ENCODE results near the gene TSPAN10.
"Not testable (repeated sequence)": the region's sequence is repeated elsewhere in the genome, so short reads cannot be mapped to it uniquely, and the experiment has no call there.

Gene TSPAN10

DNA sequence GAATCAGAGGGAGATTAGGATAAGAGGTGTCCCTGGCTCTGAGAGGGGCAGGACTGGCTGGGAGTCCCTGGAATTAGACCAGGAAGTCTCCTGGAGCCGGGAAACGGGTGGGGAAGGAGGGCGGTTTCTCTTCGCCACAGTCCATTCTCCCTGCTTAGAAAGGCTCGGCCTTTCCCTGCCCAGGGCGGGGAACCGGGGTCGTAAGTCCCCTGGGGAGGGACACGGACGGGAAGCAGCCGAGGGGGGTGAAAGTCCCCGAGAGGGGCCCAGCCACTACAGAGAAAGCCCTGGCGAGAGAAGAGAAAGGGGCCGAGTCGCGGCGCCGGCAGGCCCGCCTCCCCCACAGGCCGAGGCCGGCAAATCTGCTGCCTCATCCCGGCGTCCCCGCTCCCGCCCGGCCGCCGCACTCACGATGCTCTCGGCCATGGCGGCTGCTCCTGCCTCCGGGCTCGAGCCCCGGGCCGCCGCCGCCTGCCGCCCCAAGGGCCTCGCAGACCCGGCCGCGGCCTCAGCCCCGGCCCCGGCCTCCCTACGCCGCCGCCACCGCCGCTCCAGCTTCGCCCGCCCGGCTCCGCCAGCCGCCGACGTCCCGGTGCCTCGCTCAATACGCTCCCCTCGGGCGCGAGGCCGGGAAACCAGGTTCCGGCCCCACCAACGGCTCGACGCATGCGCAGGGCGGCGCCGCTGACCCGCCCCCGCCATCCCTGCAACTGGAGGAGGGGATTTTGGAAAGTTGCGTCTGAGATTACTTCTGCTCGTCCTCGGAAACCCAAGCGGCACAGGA is at the start of gene TSPAN10, which contains the start of gene NPLOC4:
Gene TSPAN10, plus strand, starts transcription at position 692 of the 784 bp plus-strand sequence. CDS start 5,217 bp downstream, outside the sequence.
Gene NPLOC4, minus strand, starts transcription at position 608 of the 784 bp plus-strand sequence. Its CDS starts 182 bp downstream, at position 426.
- peak; percentile 66 to 75 for DNase-seq (ENCODE audit: low read depth in 2 of 2, low spot score in 1 of 2)

DNA sequence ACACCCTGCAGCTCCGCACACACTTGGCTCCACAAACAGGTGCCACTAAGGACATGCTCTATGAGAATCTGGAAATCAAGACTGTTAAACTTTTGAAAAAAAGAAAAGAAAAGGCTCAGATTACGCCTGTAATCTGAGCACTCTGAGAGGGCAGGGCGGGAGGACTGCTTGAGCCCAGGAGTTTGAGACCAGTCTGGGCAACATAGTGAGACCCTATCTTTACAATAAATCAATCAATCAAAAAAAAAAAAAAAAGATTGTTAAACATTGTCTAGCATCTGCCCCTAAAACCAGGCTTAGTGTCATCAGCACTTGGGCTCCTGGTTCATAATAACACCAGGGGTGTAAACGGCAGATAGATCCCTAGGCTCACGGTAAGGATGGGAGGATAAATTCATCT is 47.4 kb upstream of the TSPAN10 start:
- DNase-seq (ENCODE audit: low read depth in 2 of 2, low spot score in 1 of 2), result no peak

- no peak for DNase-seq (ENCODE audit: low read depth in 2 of 2, low spot score in 1 of 2)
These were observed 46.9 kb upstream of the TSPAN10 start for GRCh38 chr17:81590121-81590520.

DNA sequence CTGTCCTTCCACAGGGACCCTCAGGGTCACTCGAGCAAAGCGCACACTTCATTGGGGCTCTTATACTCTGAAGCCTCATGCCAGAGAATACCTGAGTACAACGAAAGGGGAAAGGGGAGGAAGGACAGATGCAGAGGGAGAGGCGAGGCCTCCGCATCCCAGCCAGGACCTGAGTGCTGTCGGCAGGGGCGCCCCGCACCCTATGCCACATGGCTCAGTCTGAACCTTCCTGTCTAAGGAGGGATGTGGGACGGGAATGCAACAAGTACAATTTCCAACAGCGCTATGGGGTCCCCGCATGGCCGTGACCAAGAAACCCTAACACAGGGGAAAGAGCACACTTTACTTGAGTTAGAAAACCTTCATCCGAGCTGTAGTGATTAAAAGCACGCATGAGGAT is 45.0 kb upstream of the TSPAN10 start:
- no peak for DNase-seq (ENCODE audit: low read depth in 2 of 2, low spot score in 1 of 2)

DNA sequence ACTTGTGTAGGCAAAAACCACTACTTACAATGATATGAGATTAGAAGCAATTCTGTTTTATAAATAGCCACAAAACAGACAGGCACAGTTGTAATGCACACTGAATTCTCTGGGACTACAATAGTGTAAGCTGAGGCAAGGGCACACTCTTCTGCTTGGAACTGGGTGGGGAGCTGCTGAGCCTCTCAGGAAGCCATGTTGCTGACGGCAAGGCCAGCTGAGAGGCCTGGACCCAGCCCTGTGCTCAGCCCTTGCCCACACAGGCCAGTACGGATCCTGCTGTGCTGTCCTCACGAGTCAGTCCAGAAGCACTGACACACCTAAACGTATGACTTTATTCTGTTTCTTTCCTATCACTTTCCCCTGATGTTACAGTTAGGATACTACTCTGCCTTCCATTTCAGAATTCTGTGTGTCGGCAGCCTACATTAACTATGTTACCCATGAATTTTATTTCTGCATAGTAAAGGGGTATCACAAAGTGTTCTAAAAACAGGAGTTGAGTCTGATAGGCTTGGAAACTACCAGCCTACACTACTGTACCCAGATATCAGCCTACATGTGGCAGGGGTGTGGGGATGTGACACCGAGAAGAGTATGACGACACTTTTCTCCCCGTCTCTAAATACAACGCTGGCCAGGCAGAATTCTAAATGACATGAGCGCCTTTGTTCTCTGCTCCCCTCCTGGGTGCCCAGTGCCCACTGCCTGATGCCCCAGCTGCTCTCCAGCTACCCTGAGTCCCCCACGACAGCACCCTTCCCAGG is 43.7 kb upstream of the TSPAN10 start:
- DNase-seq (ENCODE audit: low read depth in 2 of 2, low spot score in 1 of 2), result no peak

GRCh38 chr17:81599719-81600486 is 37.1 kb upstream of the TSPAN10 start:
- no peak for DNase-seq (ENCODE audit: low read depth in 2 of 2, low spot score in 1 of 2)

DNA sequence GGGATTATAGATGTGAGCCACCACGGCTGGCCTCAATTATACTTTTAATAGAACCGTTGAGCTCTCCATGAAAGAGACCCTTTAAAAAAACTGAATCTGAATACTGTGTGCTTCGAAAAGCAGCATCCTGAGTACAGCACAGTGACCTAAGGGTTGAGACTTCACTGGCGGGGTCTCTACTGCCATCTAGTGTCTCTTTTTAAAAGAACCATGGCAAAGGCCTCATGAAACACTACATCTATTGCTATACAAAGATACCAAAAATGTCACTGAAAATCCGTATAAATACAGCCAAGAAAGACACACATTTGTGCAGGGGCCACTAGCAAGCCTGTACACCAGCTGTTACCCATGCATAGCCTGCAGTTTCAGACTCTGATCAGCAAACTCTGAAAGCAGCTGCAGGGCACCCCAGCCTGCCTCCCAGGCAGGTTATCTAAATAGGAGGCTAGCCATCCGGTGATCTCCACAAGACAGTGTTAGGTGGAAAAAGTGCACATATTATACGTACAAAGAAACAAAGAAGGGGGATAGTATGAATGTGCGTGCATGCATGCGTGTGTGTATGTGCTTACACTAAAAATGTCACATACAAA is 35.4 kb upstream of the TSPAN10 start:
- no peak for DNase-seq (ENCODE audit: low read depth in 2 of 2, low spot score in 1 of 2)

DNA sequence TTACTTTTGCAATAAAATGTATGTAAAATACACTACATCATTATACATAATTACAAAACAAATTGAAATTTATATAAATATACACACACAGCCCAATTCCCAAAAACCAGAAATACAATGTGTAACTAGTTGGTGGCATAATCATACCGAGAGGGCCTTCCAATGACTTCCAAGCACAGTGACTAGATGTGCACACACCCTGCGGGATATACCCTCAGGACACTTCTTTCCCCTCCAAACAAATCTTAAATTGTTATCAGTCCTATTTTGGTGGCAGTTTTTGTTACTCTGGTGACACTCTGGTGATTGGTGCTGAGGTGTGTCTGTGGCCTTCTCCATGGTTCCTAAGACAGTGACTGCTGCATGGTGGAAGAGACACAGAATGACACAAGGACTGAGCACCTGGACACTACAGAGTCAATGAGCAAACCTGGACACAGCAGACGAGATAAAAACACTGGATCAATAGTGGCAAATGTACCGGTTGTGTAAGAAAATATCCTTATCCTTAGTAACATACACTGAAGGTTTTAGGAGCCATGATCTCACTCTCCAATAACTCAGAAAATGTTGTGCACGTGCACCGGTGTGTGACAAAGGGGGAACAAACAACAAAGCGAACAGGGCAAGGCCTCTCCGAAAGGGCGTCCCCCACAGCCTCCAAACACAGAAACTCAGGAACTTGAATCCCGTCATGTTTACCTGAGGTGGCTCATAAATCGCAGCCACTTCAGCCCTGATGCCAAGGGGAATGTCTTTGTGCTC is 33.0 kb upstream of the TSPAN10 start:
- no peak for DNase-seq (ENCODE audit: low read depth in 2 of 2, low spot score in 1 of 2)

GRCh38 chr17:81607431-81607830 is 29.6 kb upstream of the TSPAN10 start:
- DNase-seq (ENCODE audit: low read depth in 2 of 2, low spot score in 1 of 2), result no peak

- no peak for DNase-seq (ENCODE audit: low read depth in 2 of 2, low spot score in 1 of 2)
These were observed 28.9 kb upstream of the TSPAN10 start for GRCh38 chr17:81608082-81608481.

DNA sequence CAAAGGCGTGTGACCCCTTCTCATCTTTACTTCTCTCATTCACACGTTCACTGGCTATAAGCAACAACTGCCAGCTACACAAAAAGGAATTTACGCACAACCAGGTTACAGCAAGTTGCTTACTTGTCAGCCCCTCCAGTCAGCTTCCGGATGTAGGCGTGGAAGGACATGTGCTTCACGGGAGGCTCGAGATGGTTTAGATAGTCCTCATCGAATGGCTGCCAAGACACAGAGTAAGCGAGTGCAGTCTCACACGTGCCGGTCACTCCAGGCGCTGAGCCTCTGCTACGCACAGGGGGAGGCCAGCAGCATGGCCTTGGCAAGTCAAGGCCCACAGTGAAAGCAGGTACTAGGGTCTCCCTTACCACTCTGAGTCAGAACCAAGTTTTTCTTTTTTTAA is 28.4 kb upstream of the TSPAN10 start:
- no peak for DNase-seq (ENCODE audit: low read depth in 2 of 2, low spot score in 1 of 2)

DNA sequence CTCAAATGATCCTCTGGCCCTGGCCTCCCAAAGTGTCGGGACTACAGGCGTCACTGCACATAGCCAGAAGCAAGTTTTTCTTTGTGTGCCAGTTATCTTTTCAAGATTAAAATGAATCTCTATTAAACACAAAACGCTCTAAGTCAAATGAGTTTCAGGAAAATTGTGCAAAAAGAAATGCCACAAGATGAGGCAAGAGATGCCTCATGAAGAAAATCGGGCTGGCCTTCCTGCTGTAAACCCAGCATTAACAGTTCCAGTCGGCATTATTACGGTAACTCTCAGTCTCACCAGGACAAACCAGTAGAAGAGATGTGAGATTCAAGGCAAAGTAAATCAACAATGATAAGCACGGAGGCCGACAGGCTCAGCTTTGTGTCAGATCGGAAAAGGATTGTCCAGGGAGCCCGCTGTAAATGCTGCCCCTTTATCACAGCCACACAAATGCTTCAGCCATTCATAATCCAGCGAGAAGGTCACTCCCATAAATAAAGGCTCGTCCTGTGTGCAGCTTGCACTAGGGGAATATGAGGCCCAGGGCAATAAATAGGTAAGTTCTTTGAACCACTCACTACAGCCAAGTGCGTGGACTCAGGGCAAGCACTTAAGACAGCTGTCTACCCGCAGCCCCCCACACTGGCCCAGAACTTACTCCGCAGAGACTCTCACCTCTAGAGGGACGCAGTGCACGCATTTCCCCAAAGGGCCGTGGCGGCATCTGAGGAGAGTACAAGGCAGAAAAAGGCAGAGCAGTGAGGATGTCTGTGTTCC is 27.3 kb upstream of the TSPAN10 start:
- no peak for DNase-seq (ENCODE audit: low read depth in 2 of 2, low spot score in 1 of 2)

DNA sequence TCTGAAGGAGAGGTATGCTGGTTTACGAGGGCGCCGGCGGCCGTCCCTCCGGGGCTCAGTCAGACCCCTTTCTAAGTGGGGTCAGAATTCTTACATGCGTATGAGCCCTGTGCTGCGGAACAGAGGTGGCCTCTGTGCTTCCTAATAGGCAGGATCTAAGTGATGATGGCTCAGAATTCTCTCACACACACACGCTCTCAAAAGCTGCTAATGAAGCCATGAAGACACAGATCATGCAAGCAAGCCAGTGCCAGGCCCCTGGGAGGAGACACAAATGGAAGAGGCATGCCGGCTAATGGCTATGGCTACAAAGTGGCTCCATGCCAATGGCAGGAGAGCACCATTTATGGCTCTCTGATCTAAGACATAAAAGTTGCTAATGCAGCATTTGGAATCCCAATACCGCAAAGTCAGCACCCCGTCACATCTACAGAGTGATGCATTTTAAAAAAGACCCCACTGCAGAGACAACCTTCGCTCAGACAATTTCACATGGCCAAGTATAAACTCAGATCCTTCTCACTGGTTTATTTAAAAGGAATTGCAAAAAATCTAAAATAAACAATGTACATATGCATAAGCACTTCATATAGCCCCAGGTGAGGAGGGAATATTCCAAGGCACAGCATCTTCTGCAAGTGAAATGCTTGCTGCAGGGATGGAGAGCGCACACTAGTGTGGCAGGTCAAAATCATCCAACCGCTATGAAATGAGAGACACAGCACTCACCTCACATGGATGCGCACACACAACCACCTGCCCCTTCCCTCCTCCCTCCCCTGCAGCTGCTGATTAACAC is 24.6 kb upstream of the TSPAN10 start:
- no peak for DNase-seq (ENCODE audit: low read depth in 2 of 2, low spot score in 1 of 2)

DNA sequence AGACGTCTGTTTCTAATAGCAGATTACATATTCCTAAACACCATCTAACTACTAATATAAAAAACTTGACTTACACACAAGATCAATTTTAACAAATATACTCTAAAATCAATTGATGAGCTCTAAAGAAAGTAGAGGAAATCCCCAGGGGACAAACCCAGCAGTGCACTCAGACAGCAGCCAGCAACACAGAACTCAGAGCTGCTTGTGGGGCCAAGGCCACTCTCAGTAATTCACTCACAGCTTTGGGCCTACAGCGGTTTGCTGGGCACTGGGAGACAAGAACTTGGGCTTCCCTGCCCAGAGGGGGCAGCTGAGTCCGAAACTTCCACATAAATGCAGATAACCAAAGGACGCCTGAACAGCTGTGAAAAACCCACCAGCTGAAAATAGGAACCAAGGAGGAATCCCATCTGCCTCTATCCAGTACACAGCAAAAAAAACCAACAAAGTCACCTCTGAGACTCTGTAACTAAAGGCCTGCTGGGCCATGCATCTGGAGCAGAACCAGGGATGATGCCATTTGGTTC is 21.5 kb upstream of the TSPAN10 start:
- DNase-seq (ENCODE audit: low read depth in 2 of 2, low spot score in 1 of 2), result no peak

DNA sequence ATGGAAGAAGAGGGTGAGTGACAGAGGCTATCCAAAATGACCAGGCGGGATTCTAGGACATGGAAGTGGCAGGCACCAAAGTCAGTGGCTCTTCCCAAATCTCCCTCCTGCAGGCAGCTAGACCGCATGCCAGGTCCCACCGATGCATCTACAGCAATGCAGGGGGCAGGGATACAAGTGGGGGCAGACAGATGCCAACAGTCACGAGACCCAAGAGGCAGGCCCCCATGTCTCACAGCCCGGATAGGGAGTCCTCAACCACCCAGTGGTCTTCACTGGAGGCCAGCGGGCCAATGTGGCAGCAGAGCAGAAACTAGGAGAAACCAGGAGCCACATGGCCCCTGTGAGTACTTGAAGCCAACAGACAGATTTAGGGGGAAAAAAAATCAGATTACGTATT is 20.1 kb upstream of the TSPAN10 start:
- no peak for DNase-seq (ENCODE audit: low read depth in 2 of 2, low spot score in 1 of 2)

GRCh38 chr17:81618307-81618706 is 18.7 kb upstream of the TSPAN10 start:
- DNase-seq (ENCODE audit: low read depth in 2 of 2, low spot score in 1 of 2), result not testable (repeated sequence)

- no peak for DNase-seq (ENCODE audit: low read depth in 2 of 2, low spot score in 1 of 2)
These were observed 15.4 kb upstream of the TSPAN10 start for GRCh38 chr17:81621494-81622130.

- DNase-seq (ENCODE audit: low read depth in 2 of 2, low spot score in 1 of 2), result no peak
These were observed 6.7 kb upstream of the TSPAN10 start for GRCh38 chr17:81630274-81630673.
